IMR-90 (cell line): ENCODE data around the gene TSHZ3. TPM values are rescaled to one million over a fixed set of nuclear protein-coding genes. Genes with fewer than 3 reads are reported as not detected.

Experiments used
- ATAC-seq: fragments of 200-7000 bp; cut with Tn5 transposase; 2 replicates; pipeline ENCODE4 v1.9.1; 2020; ENCODE audit warnings: low read depth, mild to moderate bottlenecking, moderate library complexity
- BruUV-seq: library from RNA; stranded (reverse); fragments of 400-500 nt; replicated peaks from 2 replicates; lab custom pipeline; 2021; lab: Mats Ljungman, UMichigan
- CTCF ChIA-PET: fragments of 300-600 bp; formaldehyde crosslinking; extraction: SDS; loops from one replicate; lab custom pipeline; 2021; ENCODE audit warnings: antibody characterized with exemption; lab: Yijun Ruan, JAX
- POLR2A ChIA-PET: fragments of 300-600 bp; sonication (Branson Sonifier 250); formaldehyde crosslinking; loops from one replicate; lab custom pipeline; 2022; ENCODE audit warnings: antibody characterized with exemption; ENCODE audit not compliant: unreplicated experiment; lab: Charles Lee
- DNase-seq: peaks from one replicate; pipeline ENCODE4 v3.0.0; 2013
- H2AFZ ChIP-seq: replicated peaks from 2 replicates; pipeline ENCODE3; 2013; ENCODE audit warnings: low read length, mild to moderate bottlenecking; ENCODE audit not compliant: poor library complexity
- H2AK5ac ChIP-seq: 2 replicates; pipeline ENCODE4 v1.6.1; 2013; ENCODE audit warnings: low read depth, low read length, inconsistent platforms
- H2AK9ac ChIP-seq: replicated peaks from 2 replicates; pipeline ENCODE3; 2013; ENCODE audit warnings: mild to moderate bottlenecking, low read depth, low read length, moderate library complexity; ENCODE audit not compliant: poor library complexity
- H2BK120ac ChIP-seq: 2 replicates; pipeline ENCODE4 v1.6.1; 2013; ENCODE audit warnings: low read depth, low read length, inconsistent platforms
- H2BK15ac ChIP-seq: 3 replicates; pipeline ENCODE4 v1.6.1; 2013; ENCODE audit warnings: low read depth, low read length, inconsistent platforms
- H2BK20ac ChIP-seq: 2 replicates; pipeline ENCODE4 v1.6.1; 2013; ENCODE audit warnings: low read depth, mild to moderate bottlenecking, inconsistent platforms, low read length, moderate library complexity
- H2BK5ac ChIP-seq: 2 replicates; pipeline ENCODE4 v1.6.1; 2013; ENCODE audit warnings: mild to moderate bottlenecking, low read depth, low read length, inconsistent platforms; ENCODE audit not compliant: poor library complexity, severe bottlenecking
- H3K14ac ChIP-seq: replicated peaks from 2 replicates; pipeline ENCODE4 v1.6.1; 2013; ENCODE audit warnings: low read depth, low read length, inconsistent platforms
- H3K18ac ChIP-seq: 2 replicates; pipeline ENCODE4 v1.6.1; 2013; ENCODE audit warnings: low read depth, low read length, control low read depth
- H3K23ac ChIP-seq: 2 replicates; pipeline ENCODE4 v1.6.1; 2013; ENCODE audit warnings: low read depth, low read length, inconsistent platforms
- H3K27ac ChIP-seq: 2 replicates; pipeline ENCODE4 v1.5.1; 2013; ENCODE audit warnings: mild to moderate bottlenecking, control low read depth, low read length; ENCODE audit not compliant: insufficient read depth
- H3K27me3 ChIP-seq: 2 replicates; pipeline ENCODE4 v1.6.1; 2013; ENCODE audit warnings: low read length; ENCODE audit not compliant: control insufficient read depth, insufficient read depth
- H3K36me3 ChIP-seq: 2 replicates; pipeline ENCODE4 v1.6.1; 2013; ENCODE audit warnings: low read length, mixed read lengths; ENCODE audit not compliant: control insufficient read depth, insufficient read depth
- H3K4ac ChIP-seq: 2 replicates; pipeline ENCODE4 v1.6.1; 2013; ENCODE audit warnings: low read depth, low read length, inconsistent platforms
- H3K4me1 ChIP-seq: 2 replicates; pipeline ENCODE4 v1.6.1; 2013; ENCODE audit warnings: low read length, mixed read lengths; ENCODE audit not compliant: control insufficient read depth, insufficient read depth
- H3K4me2 ChIP-seq: 2 replicates; pipeline ENCODE4 v1.6.1; 2013; ENCODE audit warnings: low read depth, mild to moderate bottlenecking, control low read depth, low read length, moderate library complexity
- H3K4me3 ChIP-seq: 2 replicates; pipeline ENCODE4 v1.5.1; 2013; ENCODE audit warnings: low read depth, mild to moderate bottlenecking, control low read depth, low read length, moderate library complexity; ENCODE audit not compliant: insufficient read depth
- H3K56ac ChIP-seq: 2 replicates; pipeline ENCODE4 v1.6.1; 2013; ENCODE audit warnings: low read length, inconsistent platforms; ENCODE audit not compliant: insufficient read depth; ENCODE audit errors: extremely low read depth
- H3K79me1 ChIP-seq, 2 experiments: 2 replicates each; pipeline ENCODE4 v1.6.1; 2013; ENCODE audit warnings: low read length in 2 of 2, inconsistent platforms in 1 of 2, low read depth in 1 of 2
- H3K9ac ChIP-seq: 2 replicates; pipeline ENCODE4 v1.6.1; 2013; ENCODE audit warnings: low read depth, low read length, control low read depth
- H3K9me1 ChIP-seq: 2 replicates; pipeline ENCODE4 v1.6.1; 2013; ENCODE audit warnings: low read length, inconsistent platforms; ENCODE audit not compliant: insufficient read depth
- H3K9me3 ChIP-seq: 2 replicates; pipeline ENCODE4 v1.6.1; 2013; ENCODE audit warnings: low read length; ENCODE audit not compliant: control insufficient read depth, insufficient read depth
- H4K20me1 ChIP-seq: 2 replicates; pipeline ENCODE4 v1.6.1; 2013; ENCODE audit warnings: low read length, inconsistent platforms; ENCODE audit not compliant: insufficient read depth
- H4K5ac ChIP-seq: 2 replicates; pipeline ENCODE4 v1.6.1; 2013; ENCODE audit warnings: mild to moderate bottlenecking, low read depth, low read length, control low read depth
- H4K8ac ChIP-seq, 2 experiments: 2 replicates each; pipeline ENCODE4 v1.6.1; 2013; ENCODE audit warnings: low read depth in 2 of 2, low read length in 2 of 2, control low read depth in 1 of 2, inconsistent platforms in 1 of 2
- H4K91ac ChIP-seq: 2 replicates; pipeline ENCODE4 v1.6.1; 2013; ENCODE audit warnings: low read depth, low read length, inconsistent platforms; ENCODE audit not compliant: insufficient read depth
- BHLHE40 ChIP-seq: fragments of 150-350 bp; IDR thresholded peaks from 2 replicates; pipeline ENCODE4 v1.6.1; 2016; ENCODE audit warnings: mild to moderate bottlenecking, low read depth, low read length
- CEBPB ChIP-seq: IDR thresholded peaks from 2 replicates; pipeline ENCODE4 v1.6.1; 2012; ENCODE audit warnings: low read depth, low read length, improper control_type of control experiment
- CHD1 ChIP-seq: IDR thresholded peaks from 2 replicates; pipeline ENCODE4 v1.6.1; 2012; ENCODE audit warnings: low read depth, low read length, improper control_type of control experiment
- CTCF ChIP-seq: conservative IDR thresholded peaks from 2 replicates; pipeline ENCODE4 v1.5.1; 2012; ENCODE audit warnings: mild to moderate bottlenecking, low read depth, low read length, improper control_type of control experiment
- ELK1 ChIP-seq: fragments of 150-350 bp; IDR thresholded peaks from 2 replicates; pipeline ENCODE4 v1.6.1; 2016; ENCODE audit warnings: low read depth, mild to moderate bottlenecking, low read length, moderate library complexity, borderline replicate concordance
- FOS ChIP-seq: fragments of 150-350 bp; IDR thresholded peaks from 2 replicates; pipeline ENCODE4 v1.6.1; 2016; ENCODE audit warnings: low read depth, low read length
- MAFK ChIP-seq: IDR thresholded peaks from 2 replicates; pipeline ENCODE4 v1.6.1; 2012; ENCODE audit warnings: low read depth, low read length, improper control_type of control experiment
- MAZ ChIP-seq: IDR thresholded peaks from 2 replicates; pipeline ENCODE4 v1.6.1; 2012; ENCODE audit warnings: low read depth, mild to moderate bottlenecking, low read length, improper control_type of control experiment, moderate library complexity, borderline replicate concordance
- MXI1 ChIP-seq: IDR thresholded peaks from 2 replicates; pipeline ENCODE4 v1.6.1; 2012; ENCODE audit warnings: low read depth, mild to moderate bottlenecking, low read length, moderate library complexity, borderline replicate concordance
- NFE2L2 ChIP-seq: fragments of 150-350 bp; IDR thresholded peaks from 2 replicates; pipeline ENCODE4 v1.6.1; 2016; ENCODE audit warnings: low read depth, mild to moderate bottlenecking, low read length
- POLR2A ChIP-seq: IDR thresholded peaks from 2 replicates; pipeline ENCODE4 v1.6.1; 2012; ENCODE audit warnings: mild to moderate bottlenecking, low read depth, low read length
- RAD21 ChIP-seq: IDR thresholded peaks from 2 replicates; pipeline ENCODE4 v1.6.1; 2012; ENCODE audit warnings: low read length, improper control_type of control experiment
- RCOR1 ChIP-seq: IDR thresholded peaks from 2 replicates; pipeline ENCODE4 v1.6.1; 2012; ENCODE audit warnings: mild to moderate bottlenecking, low read length, improper control_type of control experiment; ENCODE audit not compliant: insufficient replicate concordance
- RFX5 ChIP-seq: IDR thresholded peaks from 2 replicates; pipeline ENCODE4 v1.8.0; 2012; ENCODE audit warnings: low read depth, mild to moderate bottlenecking, low read length, moderate library complexity
- USF2 ChIP-seq: fragments of 150-350 bp; IDR thresholded peaks from 2 replicates; pipeline ENCODE4 v1.6.1; 2017; ENCODE audit warnings: mild to moderate bottlenecking, antibody characterized with exemption, low read length, low read depth
- WGBS, 2 experiments: methylation state at CpG; one replicate each; pipeline versions ENCODE4 v1.1.5 to v1.1.7; 2013; ENCODE audit warnings: missing lambda C conversion rate in 2 of 2; ENCODE audit not compliant: insufficient read length in 1 of 2; ENCODE audit errors: extremely low coverage in 2 of 2; 5-methylcytosine and 5-hydroxymethylcytosine counted together
- dilution Hi-C: fragments of 300-500 bp; cut with HindIII; formaldehyde crosslinking; loops from one replicate; pipeline ENCODE4 v1.14.3; 2018; ENCODE audit warnings: low sequenced_read_pairs; ENCODE audit not compliant: unreplicated experiment
- in situ Hi-C: fragments of 300-500 bp; cut with MboI; formaldehyde crosslinking; loops from 3 replicates; pipeline ENCODE4 v1.14.3; 2019; ENCODE audit warnings: low sequenced_read_pairs, inconsistent platforms, mixed read lengths
- intact Hi-C: fragments of 100-400 bp; cut with micrococcal nuclease; formaldehyde crosslinking; loops from 2 replicates; pipeline ENCODE4 v1.10.0; 2022
- polyA plus RNA-seq, 3 experiments: library from polyadenylated mRNA; depleted of rRNA; stranded (reverse); fragments of >200 nt; gene quantifications; 2 replicates each; pipeline ENCODE4 v1.2.3, GENCODE V29; 2012; ENCODE audit warnings: low replicate concordance in 1 of 3
- total RNA-seq: library from RNA; depleted of rRNA; stranded (reverse); fragments of >200 nt; gene quantifications from 2 replicates; pipeline ENCODE4 v1.2.3, GENCODE V29; 2012

The TSHZ3 gene
- total and polyA plus RNA-seq, 2 of the 4 experiments (the other 2 are of a cell fraction) = 8.1 to 13.0 TPM

GRCh38 chr19:31280287-31281006 is 68.8 kb downstream of the TSHZ3 start:
- no TSS peak for BruUV-seq
- peaks cover 61% of the 10 kb centered on the region for H4K20me1 ChIP-seq
- intact Hi-C loops = no loop called here
- TF ChIP-seq USF2 (no peak), RFX5 (no peak), MAZ (no peak), ELK1 (no peak), NFE2L2 (no peak), CEBPB (no peak), RAD21 (no peak), MXI1 (no peak), RCOR1 (no peak), CTCF (no peak), MAFK (no peak), POLR2A (no peak), FOS (no peak), BHLHE40 (no peak), CHD1 (no peak)

More at GRCh38 chr19:31280287-31281006, 68.8 kb downstream of the TSHZ3 start:
- POLR2A ChIA-PET = no interaction called here
- H3K36me3 ChIP-seq = peaks cover 37% of the 10 kb centered on the region
- in situ Hi-C loops (no loop called here), dilution Hi-C loops (no loop called here)
- peak overlapping the region; percentile 16; the same call in 1 of the 2 replicates for H3K23ac ChIP-seq
- ATAC-seq = peak; percentile 18; the same call in 1 of the 2 replicates
- peaks cover 29% of the 10 kb centered on the region for H3K9me1 ChIP-seq
- no peak overlapping the region for H4K8ac ChIP-seq
- H3K27ac ChIP-seq = no peak overlapping the region
- H3K56ac ChIP-seq = no peak overlapping the region
- H3K27me3 ChIP-seq = no peaks in the 10 kb centered on the region
- peaks cover 69 to 90% of the 10 kb centered on the region in 2 experiments for H3K79me1 ChIP-seq
- no peak overlapping the region for H2BK5ac ChIP-seq
- H3K4me1 ChIP-seq = peaks cover 6% of the 10 kb centered on the region; the same call in 1 of the 2 replicates
- WGBS, 2 experiments = 83% methylated on average over 1 of the region's 11 CpGs; no CpG with 5 or more reads in 1 of the 2 experiments
- no peak overlapping the region for H4K91ac ChIP-seq
- no peak overlapping the region for H3K4ac ChIP-seq
- no peak overlapping the region for H2AK9ac ChIP-seq
- no peak overlapping the region for H4K5ac ChIP-seq
- no peak overlapping the region for H2BK15ac ChIP-seq
- no peak overlapping the region for H2BK120ac ChIP-seq
- no peak overlapping the region for H3K9ac ChIP-seq
- no peak overlapping the region for H3K14ac ChIP-seq
- no peak overlapping the region for H3K18ac ChIP-seq
- no peak for DNase-seq
- H2AFZ ChIP-seq = no peak overlapping the region
- no peak overlapping the region for H3K4me3 ChIP-seq
- H2BK20ac ChIP-seq = no peak overlapping the region
- no peak overlapping the region for H3K4me2 ChIP-seq
- CTCF ChIA-PET = interaction anchor here (0.6 kb wide), 1 partner anchor 70 kb away, joined by 3 read pairs; no protein-coding TSS in a partner anchor
- H2AK5ac ChIP-seq = no peak overlapping the region
- H3K9me3 ChIP-seq = no peaks in the 10 kb centered on the region
